Measurements from ENCODE around the gene MRGPRX1. TPM values are rescaled to one million over a fixed set of nuclear protein-coding genes. Genes with fewer than 3 reads are reported as not detected.

Gene MRGPRX1
- total and polyA plus RNA-seq, 7 experiments from 2014 or later = not detected

Other genes starting within 250 kb of the MRGPRX1 start
- gene TMEM86A, start 240.6 kb downstream of the MRGPRX1 start, total RNA-seq = 1 to 10 TPM in 4 of 5 experiments, under 1 TPM in 1; 0.53 to 6.5 (median 5.5) TPM
- gene TMEM86A, start 240.6 kb downstream of the MRGPRX1 start, polyA plus RNA-seq = 1 to 10 TPM in 1 of 2 donors, under 1 TPM in 1; 0.69 to 1.3 TPM
- 1 to 10 TPM; 1.5 to 5.8 (median 4.5) TPM for gene IGSF22, start 213.2 kb downstream of the MRGPRX1 start, total RNA-seq
- 1 to 10 TPM; 2.0 to 2.6 TPM for gene IGSF22, start 213.2 kb downstream of the MRGPRX1 start, polyA plus RNA-seq
- gene PTPN5, start 147.6 kb downstream of the MRGPRX1 start, total RNA-seq = not detected
- not detected for gene PTPN5, start 147.6 kb downstream of the MRGPRX1 start, polyA plus RNA-seq
- under 1 TPM in 1 of 5 experiments, not detected in 4; 0.17 TPM for gene MRGPRX2, start 121.3 kb upstream of the MRGPRX1 start, total RNA-seq
- gene MRGPRX2, start 121.3 kb upstream of the MRGPRX1 start, polyA plus RNA-seq = not detected
- gene ZDHHC13, start 177.8 kb upstream of the MRGPRX1 start, total RNA-seq = 10 to 100 TPM in 4 of 5 experiments, 1 to 10 TPM in 1; 9.3 to 21.3 (median 14.2) TPM
- 1 to 10 TPM; 6.8 to 9.6 TPM for gene ZDHHC13, start 177.8 kb upstream of the MRGPRX1 start, polyA plus RNA-seq

Measured in naive thymus-derived CD4-positive, alpha-beta T cell (primary cell).